ENCODE measurements around the gene NDUFA1.

DNA sequence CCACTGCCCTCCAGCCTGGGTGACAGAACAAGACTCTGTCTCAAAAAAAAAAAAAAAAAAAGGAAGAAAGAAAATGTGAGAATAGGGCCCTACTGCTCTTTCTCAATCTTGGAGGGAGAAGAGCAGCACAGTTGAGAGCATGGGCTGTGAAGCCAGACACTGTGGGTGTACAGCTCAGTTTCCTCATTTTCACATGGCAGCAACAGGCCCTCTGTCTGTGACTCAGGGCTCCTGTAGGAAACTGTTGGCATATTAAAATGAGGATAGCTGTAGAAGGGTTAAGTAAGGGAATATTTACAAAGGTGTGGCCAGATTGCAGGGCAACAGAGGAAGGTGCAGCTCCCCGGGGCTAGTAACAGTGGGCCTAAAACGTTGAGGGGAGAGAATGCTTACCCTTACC is 27.5 kb downstream of the NDUFA1 start:
- TF ChIP-seq, protein P1, sequence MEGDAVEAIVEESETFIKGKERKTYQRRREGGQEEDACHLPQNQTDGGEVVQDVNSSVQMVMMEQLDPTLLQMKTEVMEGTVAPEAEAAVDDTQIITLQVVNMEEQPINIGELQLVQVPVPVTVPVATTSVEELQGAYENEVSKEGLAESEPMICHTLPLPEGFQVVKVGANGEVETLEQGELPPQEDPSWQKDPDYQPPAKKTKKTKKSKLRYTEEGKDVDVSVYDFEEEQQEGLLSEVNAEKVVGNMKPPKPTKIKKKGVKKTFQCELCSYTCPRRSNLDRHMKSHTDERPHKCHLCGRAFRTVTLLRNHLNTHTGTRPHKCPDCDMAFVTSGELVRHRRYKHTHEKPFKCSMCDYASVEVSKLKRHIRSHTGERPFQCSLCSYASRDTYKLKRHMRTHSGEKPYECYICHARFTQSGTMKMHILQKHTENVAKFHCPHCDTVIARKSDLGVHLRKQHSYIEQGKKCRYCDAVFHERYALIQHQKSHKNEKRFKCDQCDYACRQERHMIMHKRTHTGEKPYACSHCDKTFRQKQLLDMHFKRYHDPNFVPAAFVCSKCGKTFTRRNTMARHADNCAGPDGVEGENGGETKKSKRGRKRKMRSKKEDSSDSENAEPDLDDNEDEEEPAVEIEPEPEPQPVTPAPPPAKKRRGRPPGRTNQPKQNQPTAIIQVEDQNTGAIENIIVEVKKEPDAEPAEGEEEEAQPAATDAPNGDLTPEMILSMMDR (IDR thresholded peaks at IDR 0.05): no peak
- TF ChIP-seq POLR2A (IDR thresholded peaks at IDR 0.05): no peak
